Stimulated activated CD8-positive, alpha-beta memory T cell treated with anti-CD3 and anti-CD28 coated beads, Interleukin-2, amount 100 ng/mL, for 1 hour (primary cell): Measurements from ENCODE around the gene ADISSP.
A peak's percentile ranks its signal among the peaks of the same experiment; 100 is the strongest.

Experiments
- DNase-seq, 2 donors: peaks; one replicate each; pipeline ENCODE4 v3.0.0-alpha.2; 2020; ENCODE audit warnings: low read depth in 2 of 2

ADISSP gene

GRCh38 chr20:3767427-3768341 is at the start of gene ADISSP:
Gene ADISSP, minus strand, starts transcription at chr20:3767753. Its CDS starts 7,653 bp downstream, at chr20:3760100.
- DNase-seq: peak; percentile 95 to 96

GRCh38 chr20:3815703-3816315 is 48.3 kb upstream of the ADISSP start:
- DNase-seq: no peak

GRCh38 chr20:3814928-3815495 is 47.5 kb upstream of the ADISSP start:
- no peak for DNase-seq

- DNase-seq: no peak
Measured at GRCh38 chr20:3813848-3814581, 46.5 kb upstream of the ADISSP start.

GRCh38 chr20:3812975-3813847 is 45.7 kb upstream of the ADISSP start:
- no peak for DNase-seq

GRCh38 chr20:3812259-3812681 is 44.7 kb upstream of the ADISSP start:
- DNase-seq: no peak

- peak; percentile 78 to 90 for DNase-seq
Measured at GRCh38 chr20:3811467-3812258, 44.1 kb upstream of the ADISSP start.

GRCh38 chr20:3808544-3808943 is 41.0 kb upstream of the ADISSP start:
- DNase-seq: no peak

- DNase-seq: no peak
Measured at GRCh38 chr20:3804781-3805180, 37.2 kb upstream of the ADISSP start.

- DNase-seq: no peak
Measured at GRCh38 chr20:3804254-3804751, 36.8 kb upstream of the ADISSP start.

- no peak for DNase-seq
Measured at GRCh38 chr20:3803854-3804253, 36.3 kb upstream of the ADISSP start.

- DNase-seq: no peak
Measured at GRCh38 chr20:3803289-3803688, 35.7 kb upstream of the ADISSP start.

GRCh38 chr20:3802524-3803239 is 35.1 kb upstream of the ADISSP start:
- DNase-seq: no peak

- DNase-seq: no peak
Measured at GRCh38 chr20:3801846-3802245, 34.3 kb upstream of the ADISSP start.

GRCh38 chr20:3801299-3801698 is 33.7 kb upstream of the ADISSP start:
- DNase-seq: no peak

GRCh38 chr20:3800878-3801260 is 33.3 kb upstream of the ADISSP start:
- no peak for DNase-seq

GRCh38 chr20:3800256-3800877 is 32.8 kb upstream of the ADISSP start:
- DNase-seq: no peak

GRCh38 chr20:3798908-3799248 is 31.3 kb upstream of the ADISSP start:
- no peak for DNase-seq

GRCh38 chr20:3798373-3798768 is 30.8 kb upstream of the ADISSP start:
- DNase-seq: no peak
